Myocyte (in vitro differentiated cells): ENCODE data around the gene DHX15. TPM values are rescaled to one million over a fixed set of nuclear protein-coding genes. Genes with fewer than 3 reads are reported as not detected.

Experiments
- DNase-seq: peaks from one replicate; pipeline ENCODE4 v3.0.0-alpha.2; 2012; ENCODE audit warnings: low read depth
- microRNA counts: library from miRNA; unstranded; fragments of <30 nt; microRNA quantifications from one replicate; lab custom pipeline; 2016
- microRNA-seq: library from miRNA; unstranded; fragments of <30 nt; microRNA quantifications from one replicate; pipeline ENCODE4, GENCODE V29; 2016
- total RNA-seq: library from RNA; depleted of rRNA; stranded (reverse); fragments of >200 nt; gene quantifications from 2 replicates; pipeline ENCODE4 v1.2.3, GENCODE V29; 2014

The DHX15 gene
- total RNA-seq, 1 donor from 2014 or later, result 104 TPM

GRCh38 chr4:24495388-24495787 is 89.0 kb downstream of the DHX15 start:
- no peak for DNase-seq

GRCh38 chr4:24489870-24490269 is 94.5 kb downstream of the DHX15 start:
- DNase-seq, result peak; percentile 87

- DNase-seq, result peak; percentile 66
These were observed 95.8 kb downstream of the DHX15 start for GRCh38 chr4:24488399-24489164.

GRCh38 chr4:24482871-24483270 is 101.5 kb downstream of the DHX15 start:
- DNase-seq, result no peak

- DNase-seq, result peak; percentile 88
These were observed 106.4 kb downstream of the DHX15 start for GRCh38 chr4:24477919-24478318.

MicroRNAs encoded within 50 kb of the gene (microRNA counts, 767-probe panel; counts per million panel counts)
- not detected for microRNA hsa-miR-573 (lab: Ali Mortazavi, UCI)

Small RNA genes lying within 50 kb of the gene (microRNA-seq; reads per million reads assigned to microRNA genes)
- not detected for gene MIR573

Other genes starting within 250 kb of the DHX15 start
- gene SOD3, start 211.0 kb upstream of the DHX15 start, total RNA-seq, result 5.2 and 6.6 TPM in 2 replicates